Spleen (tissue), 11 donors: Measurements from ENCODE around the gene CD9. TPM values are rescaled to one million over a fixed set of nuclear protein-coding genes. Genes with fewer than 3 reads are reported as not detected.
"Not testable (repeated sequence)": the region's sequence is repeated elsewhere in the genome, so short reads cannot be mapped to it uniquely, and the experiment has no call there.

Experiments used
- DNase-seq: peaks from one replicate; pipeline ENCODE4 v3.0.0-alpha.2; 2020
- H3K27ac ChIP-seq, 8 donors: fragments of 200-600 bp; sonication (generic) in 7 of 8; 1 replicate in 4 of 8; 2 replicates in 4 of 8; pipeline versions ENCODE4 v1.5.0 to v1.8.0; 2016 to 2021; ENCODE audit warnings: inconsistent platforms in 4 of 8, mild to moderate bottlenecking in 4 of 8, moderate library complexity in 1 of 8
- H3K27me3 ChIP-seq, 7 donors: fragments of 200-600 bp; sonication (generic) in 6 of 7; replicated peaks in 1 of 7; 1 replicate in 4 of 7; 2 replicates in 3 of 7; pipeline versions ENCODE4 v1.5.0 to v1.8.0; 2016 to 2021; ENCODE audit warnings: inconsistent platforms in 3 of 7, mild to moderate bottlenecking in 1 of 7
- H3K36me3 ChIP-seq, 6 donors: fragments of 200-600 bp; sonication (generic) in 5 of 6; 1 replicate in 4 of 6; 2 replicates in 2 of 6; pipeline versions ENCODE4 v1.5.0 to v1.8.0; 2016 to 2021; ENCODE audit warnings: inconsistent platforms in 2 of 6
- H3K4me1 ChIP-seq, 6 donors: fragments of 200-600 bp; sonication (generic) in 5 of 6; 1 replicate in 3 of 6; 2 replicates in 3 of 6; pipeline versions ENCODE4 v1.5.0 to v1.8.0; 2016 to 2021; ENCODE audit warnings: inconsistent platforms in 3 of 6
- H3K4me3 ChIP-seq, 8 donors: fragments of 200-600 bp; sonication (generic) in 7 of 8; 1 replicate in 4 of 8; 2 replicates in 4 of 8; pipeline versions ENCODE4 v1.5.0 to v1.8.0; 2016 to 2021; ENCODE audit warnings: inconsistent platforms in 4 of 8, mild to moderate bottlenecking in 4 of 8, moderate library complexity in 2 of 8
- H3K9me3 ChIP-seq, 8 donors: fragments of 200-600 bp; sonication (generic) in 7 of 8; 1 replicate in 4 of 8; 2 replicates in 4 of 8; pipeline versions ENCODE4 v1.5.0 to v1.8.0; 2016 to 2021; ENCODE audit warnings: inconsistent platforms in 4 of 8
- POLR2A ChIP-seq, 3 donors: fragments of 450-650 bp; IDR thresholded peaks; one replicate each; pipeline ENCODE4 v1.5.1; 2017; ENCODE audit warnings: antibody characterized with exemption in 3 of 3, mild to moderate bottlenecking in 1 of 3
- POLR2AphosphoS5 ChIP-seq, 3 donors: sonication (generic); formaldehyde crosslinking; IDR thresholded peaks; one replicate each; pipeline ENCODE4 v1.5.1; 2017; ENCODE audit warnings: antibody characterized with exemption in 3 of 3
- WGBS, 5 donors: extraction: QIAGEN DNeasy Blood & Tissue Kit in 3 of 5; methylation state at CpG; one replicate each; pipeline versions ENCODE4 v1.1.5 to v1.1.7; 2013 to 2018; 5-methylcytosine and 5-hydroxymethylcytosine counted together
- intact Hi-C: fragments of 100-400 bp; cut with DNase I; formaldehyde crosslinking; loops from one replicate; pipeline ENCODE4 v1.15.0; 2023; ENCODE audit warnings: low total_unique reads
- polyA plus RNA-seq, 3 donors: library from polyadenylated mRNA; stranded (reverse); fragments of 200-250 nt; gene quantifications; one replicate each; pipeline ENCODE4 v1.2.1, GENCODE V29; 2013
- total RNA-seq, 7 donors: library from RNA; depleted of rRNA in 3 of 7; stranded (reverse); fragments of >200 nt in 3 of 7; fragmentation: NEBNext Ultra II Directional in 4 of 7; extraction: Animal tissue kit (Norgen Biotek cat#: 25700) in 4 of 7; gene quantifications; one replicate each; pipeline versions ENCODE4 v1.1.0 to v1.2.1, GENCODE V29; 2016 to 2021
- TF ChIP-seq, protein P1 (sequence below), 11 experiments: fragments of 200-600 bp in 7 of 11; fragments of 450-650 bp in 4 of 11; sonication (generic) in 4 of 11; IDR thresholded peaks in 8 of 11; conservative IDR thresholded peaks in 3 of 11; 1 replicate in 7 of 11; 2 replicates in 4 of 11; pipeline versions ENCODE4 v1.4.0 to v1.8.0; 2016 to 2021; ENCODE audit warnings: antibody characterized with exemption in 11 of 11, inconsistent platforms in 4 of 11, mild to moderate bottlenecking in 1 of 11
- donor health status: healthy with polysubstance abuse.
- donor health status: DM: no; HTN: no; CAD: no; lungs with moderate emphysema.
- donor health status: DM: no; HTN: no; CAD: no.
- donor health status: Bipolar disorder and iron deficiency.
- donor health status: healthy.
- donor health status: DM: no; HTN: no; CAD: no.
- donor health status: DM: yes; HTN: yes; CAD: no.

CD9 gene
- total and polyA plus RNA-seq, 10 donors = 16.2 to 113 (median 68.9) TPM

DNA sequence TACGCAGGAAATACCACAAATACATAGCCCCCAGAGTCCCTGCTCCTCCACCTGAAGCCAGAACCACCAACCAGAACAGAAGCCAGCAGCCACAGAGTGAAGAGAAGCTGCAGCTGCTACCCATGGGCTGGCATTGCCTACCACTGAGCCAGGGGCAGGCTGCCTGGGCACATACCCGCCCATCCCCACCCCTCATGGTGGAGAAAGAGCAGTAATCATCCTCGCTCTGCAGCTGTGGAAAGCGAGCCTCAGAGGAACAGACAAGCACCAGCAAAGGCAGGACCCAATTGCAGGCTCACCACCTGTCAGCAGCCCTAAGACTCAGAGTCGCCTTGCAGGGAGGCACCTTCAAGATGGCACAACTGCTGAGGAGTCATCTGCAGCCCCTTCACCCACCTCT is 11.2 kb upstream of the CD9 start:
- Histone ChIP-seq H3K27me3 (peaks cover 0 to 36% (median 0%) of the 10 kb centered on the region in 7 donors), H3K4me1 (peaks cover 0 to 9% (median 1%) of the 10 kb centered on the region in 6 donors), H3K27ac (no peak overlapping the region), H3K9me3 (no peaks in the 10 kb centered on the region), H3K4me3 (no peak overlapping the region), H3K36me3 (no peaks in the 10 kb centered on the region)
- 62 to 67% (median 65%) methylated on average over 4 to 5 of the region's 5 CpGs for WGBS, 5 donors
- no peak for DNase-seq
- intact Hi-C loops = no loop called here
- TF ChIP-seq POLR2A (IDR thresholded peaks at IDR 0.05) (no peak), POLR2AphosphoS5 (IDR thresholded peaks at IDR 0.05) (no peak)

DNA sequence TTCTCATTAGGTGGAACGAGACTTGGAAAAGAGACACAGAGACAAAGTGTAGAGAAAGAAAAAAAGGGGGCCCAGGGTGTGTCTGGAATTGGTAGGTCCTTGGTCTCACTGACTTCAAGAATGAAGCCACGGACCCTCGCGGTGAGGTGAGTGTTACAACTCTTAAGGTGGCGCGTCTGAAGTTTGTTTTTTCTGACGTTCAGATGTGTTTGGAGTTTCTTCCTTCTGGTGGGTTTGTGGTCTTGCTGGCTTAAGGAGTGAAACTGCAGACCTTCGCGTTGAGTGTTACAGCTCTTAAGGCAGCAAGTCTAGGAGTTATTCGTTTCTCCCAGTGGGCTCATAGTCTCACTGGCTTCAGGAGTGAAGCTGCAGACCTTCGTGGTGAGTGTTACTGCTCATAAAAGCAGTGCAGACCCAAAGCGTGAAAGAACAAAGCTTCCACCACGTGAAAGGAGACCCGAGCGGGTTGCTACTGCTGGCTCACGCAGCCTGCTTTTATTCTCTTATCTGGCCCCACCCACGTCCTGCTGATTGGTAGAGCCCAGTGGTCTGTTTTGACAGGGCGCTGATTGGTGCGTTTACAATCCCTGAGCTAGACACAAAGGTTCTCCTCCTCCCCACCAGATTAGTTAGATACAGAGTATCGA is 10.1 kb upstream of the CD9 start:
- H3K9me3 ChIP-seq, H3K27ac ChIP-seq, H3K4me1 ChIP-seq, H3K4me3 ChIP-seq, H3K36me3 ChIP-seq: not testable (repeated sequence)
- intact Hi-C loops = loop anchor here (10.0 kb wide), 1 partner anchor 125 kb away; no protein-coding TSS in a partner anchor
- peaks cover 0 to 36% (median 0%) of the 10 kb centered on the region in 7 donors for H3K27me3 ChIP-seq
- WGBS, 5 donors = 57 to 65% (median 59%) methylated on average over 20 of the region's 20 CpGs
- DNase-seq = peak; percentile 10

DNA sequence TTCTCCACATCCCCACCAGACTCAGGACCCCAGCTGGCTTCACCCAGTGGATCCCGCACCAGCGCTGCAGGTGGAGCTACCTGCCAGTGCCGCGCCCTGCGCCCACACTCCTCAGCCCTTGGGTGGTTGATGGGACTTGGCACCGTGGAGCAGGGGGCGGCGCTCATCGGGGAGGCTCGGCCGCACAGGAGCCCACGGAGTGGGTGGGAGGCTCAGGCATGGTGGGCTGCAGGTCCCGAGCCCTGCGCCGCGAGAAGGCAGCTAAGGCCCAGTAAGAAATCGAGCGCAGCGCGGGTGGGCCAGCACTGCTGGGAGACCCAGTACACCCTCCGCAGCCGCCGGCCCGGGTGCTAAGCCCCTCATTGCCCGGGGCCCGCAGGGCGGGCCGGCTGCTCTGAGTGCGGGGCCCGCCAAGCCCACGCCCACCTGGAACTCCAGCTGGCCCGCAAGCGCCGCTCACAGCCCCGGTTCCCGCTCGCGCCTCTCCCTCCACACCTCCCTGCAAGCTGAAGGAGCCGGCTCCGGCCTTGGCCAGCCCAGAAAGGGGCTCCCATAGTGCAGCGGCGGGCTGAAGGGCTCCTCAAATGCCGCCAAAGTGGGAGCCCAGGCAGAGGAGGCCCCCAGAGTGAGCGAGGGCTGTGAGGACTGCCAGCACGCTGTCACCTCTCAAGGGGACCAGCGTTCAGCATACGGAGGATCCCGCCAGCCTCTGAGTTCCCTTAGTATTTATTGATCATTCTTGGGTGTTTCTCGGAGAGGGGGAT is 9.3 kb upstream of the CD9 start:
- H3K9me3 ChIP-seq, H3K4me3 ChIP-seq, DNase-seq, H3K36me3 ChIP-seq, H3K27ac ChIP-seq: not testable (repeated sequence)
- Histone ChIP-seq H3K27me3 (peaks cover 0 to 36% (median 0%) of the 10 kb centered on the region in 7 donors), H3K4me1 (peaks cover 4 to 15% (median 7%) of the 10 kb centered on the region in 6 donors)
- 92 to 98% (median 93%) methylated on average over 27 to 49 of the region's 49 CpGs for WGBS, 5 donors
- intact Hi-C loops = loop anchor here (10.0 kb wide), 1 partner anchor 126 kb away; no protein-coding TSS in a partner anchor

DNA sequence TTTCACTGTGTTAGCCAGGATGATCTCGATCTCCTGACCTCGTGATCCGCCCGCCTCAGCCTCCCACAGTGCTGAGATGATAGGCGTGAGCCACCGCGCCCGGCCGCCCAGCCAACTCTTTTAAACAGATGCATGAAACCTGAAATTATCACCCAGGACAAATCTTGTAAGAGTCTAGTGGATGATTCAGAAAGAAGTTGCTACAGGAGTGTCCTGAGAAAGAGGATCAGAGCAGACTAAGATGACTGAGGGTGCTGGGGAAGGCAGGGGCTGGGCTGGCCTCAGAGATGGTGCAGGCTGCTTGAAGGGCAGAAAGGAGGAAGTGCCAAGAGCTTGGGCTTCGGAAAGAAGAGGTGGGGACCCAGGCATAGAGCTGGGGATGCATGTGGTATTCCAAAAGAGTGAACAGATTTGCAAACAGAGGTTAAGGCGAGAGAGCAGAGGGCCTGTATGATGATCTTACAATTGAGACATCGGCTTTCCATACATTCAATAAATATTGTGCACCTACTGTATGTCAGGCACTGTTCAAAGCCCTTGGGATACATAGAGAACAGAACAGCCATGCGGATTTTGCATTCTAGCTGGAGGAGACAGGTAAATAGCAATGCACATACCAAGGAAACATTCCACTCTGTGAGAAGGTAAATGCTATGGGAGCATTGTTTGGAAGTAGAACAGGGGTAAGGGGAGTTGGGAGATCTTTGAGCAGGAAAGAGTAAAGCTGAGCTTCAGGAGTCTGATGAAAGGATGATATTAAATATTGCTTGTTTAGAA is 7.4 kb upstream of the CD9 start:
- no peak overlapping the region for H3K27ac ChIP-seq
- H3K9me3 ChIP-seq = no peaks in the 10 kb centered on the region
- TF ChIP-seq POLR2A (IDR thresholded peaks at IDR 0.05) (no peak), POLR2AphosphoS5 (IDR thresholded peaks at IDR 0.05) (no peak)
- TF ChIP-seq, protein P1, sequence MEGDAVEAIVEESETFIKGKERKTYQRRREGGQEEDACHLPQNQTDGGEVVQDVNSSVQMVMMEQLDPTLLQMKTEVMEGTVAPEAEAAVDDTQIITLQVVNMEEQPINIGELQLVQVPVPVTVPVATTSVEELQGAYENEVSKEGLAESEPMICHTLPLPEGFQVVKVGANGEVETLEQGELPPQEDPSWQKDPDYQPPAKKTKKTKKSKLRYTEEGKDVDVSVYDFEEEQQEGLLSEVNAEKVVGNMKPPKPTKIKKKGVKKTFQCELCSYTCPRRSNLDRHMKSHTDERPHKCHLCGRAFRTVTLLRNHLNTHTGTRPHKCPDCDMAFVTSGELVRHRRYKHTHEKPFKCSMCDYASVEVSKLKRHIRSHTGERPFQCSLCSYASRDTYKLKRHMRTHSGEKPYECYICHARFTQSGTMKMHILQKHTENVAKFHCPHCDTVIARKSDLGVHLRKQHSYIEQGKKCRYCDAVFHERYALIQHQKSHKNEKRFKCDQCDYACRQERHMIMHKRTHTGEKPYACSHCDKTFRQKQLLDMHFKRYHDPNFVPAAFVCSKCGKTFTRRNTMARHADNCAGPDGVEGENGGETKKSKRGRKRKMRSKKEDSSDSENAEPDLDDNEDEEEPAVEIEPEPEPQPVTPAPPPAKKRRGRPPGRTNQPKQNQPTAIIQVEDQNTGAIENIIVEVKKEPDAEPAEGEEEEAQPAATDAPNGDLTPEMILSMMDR (IDR thresholded peaks at IDR 0.05 in 8 of 11, conservative IDR thresholded peaks at IDR 0.05 in 3 of 11) = no peak
- intact Hi-C loops = loop anchor here (10.0 kb wide), 1 partner anchor 128 kb away; no protein-coding TSS in a partner anchor
- no peaks in the 10 kb centered on the region for H3K36me3 ChIP-seq
- peaks cover 4 to 20% (median 11%) of the 10 kb centered on the region in 6 donors for H3K4me1 ChIP-seq
- peaks cover 0 to 36% (median 0%) of the 10 kb centered on the region in 7 donors for H3K27me3 ChIP-seq
- H3K4me3 ChIP-seq = no peak overlapping the region
- 82 to 89% (median 89%) methylated on average over 13 of the region's 13 CpGs for WGBS, 5 donors
- DNase-seq = no peak

DNA sequence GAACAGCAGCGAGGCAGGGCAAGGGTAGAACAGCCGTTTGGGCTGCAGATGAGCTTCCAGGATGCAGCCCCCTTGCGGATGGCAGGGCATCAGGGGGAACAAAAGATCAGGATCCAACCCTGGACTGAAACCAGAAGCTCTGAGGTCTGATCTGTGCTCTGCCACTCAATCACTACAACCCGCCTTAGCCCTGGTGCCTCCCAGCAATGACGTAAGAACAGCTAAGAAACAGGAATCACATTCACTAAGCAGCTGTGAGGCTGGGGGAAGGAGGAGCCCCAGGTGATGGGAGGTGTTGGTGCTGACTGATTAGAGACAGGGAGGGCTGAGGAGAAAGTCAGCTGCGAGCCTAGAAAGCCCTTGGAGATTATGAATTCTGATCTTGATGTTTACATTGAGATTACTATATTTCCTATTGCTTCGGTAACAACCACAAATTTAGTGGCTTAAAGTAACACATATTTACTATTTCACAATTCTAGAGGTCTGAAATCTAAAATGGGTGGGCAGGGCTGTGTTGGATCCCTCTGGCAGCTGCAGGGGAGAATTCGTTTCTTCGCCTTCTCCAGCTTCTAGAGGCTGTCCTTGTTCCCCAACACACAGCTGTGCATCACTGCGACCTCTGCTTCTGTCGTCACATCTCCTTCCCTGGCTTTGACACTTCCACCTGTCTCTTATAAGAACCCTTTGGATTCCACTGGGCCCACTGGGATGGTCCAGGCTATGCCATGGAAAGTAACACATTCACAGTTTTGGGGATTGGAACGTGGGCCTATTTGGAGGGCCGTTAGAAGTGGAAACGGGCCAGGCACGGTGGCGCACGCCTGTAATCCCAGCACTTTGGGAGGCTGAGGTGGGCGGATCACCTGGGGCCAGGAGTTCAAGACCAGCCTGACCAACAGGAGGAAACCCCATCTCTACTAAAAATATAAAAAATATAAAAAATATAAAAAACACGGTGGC is 6.1 kb upstream of the CD9 start:
- Histone ChIP-seq H3K4me3 (no peak overlapping the region), H3K27me3 (peaks cover 0 to 39% (median 0%) of the 10 kb centered on the region in 7 donors), H3K4me1 (peaks cover 4 to 20% (median 12%) of the 10 kb centered on the region in 6 donors), H3K9me3 (no peaks in the 10 kb centered on the region), H3K36me3 (no peaks in the 10 kb centered on the region), H3K27ac (no peak overlapping the region)
- 75 to 85% (median 83%) methylated on average over 18 to 19 of the region's 19 CpGs for WGBS, 5 donors
- TF ChIP-seq, protein P1 (IDR thresholded peaks at IDR 0.05 in 8 of 11, conservative IDR thresholded peaks at IDR 0.05 in 3 of 11) = no peak
- TF ChIP-seq POLR2AphosphoS5 (IDR thresholded peaks at IDR 0.05) (no peak), POLR2A (IDR thresholded peaks at IDR 0.05) (no peak)
- intact Hi-C loops = loop anchor here (2.0 to 10.0 kb wide), 2 partner anchors 87 to 129 kb away; no protein-coding TSS in a partner anchor
- DNase-seq = no peak
